GM23338 (cell line): ENCODE data around the gene AK4. TPM values are rescaled to one million over a fixed set of nuclear protein-coding genes. Genes with fewer than 3 reads are reported as not detected.

Experiments used
- ATAC-seq: fragments of 200-7000 bp; cut with Tn5 transposase; 3 replicates; pipeline ENCODE4 v1.9.1; 2020
- DNase-seq: peaks from one replicate; pipeline ENCODE4 v3.0.0-alpha.2; 2015; ENCODE audit warnings: low spot score
- H2AFZ ChIP-seq: fragments of 200-600 bp; sonication (generic); 2 replicates; pipeline ENCODE4 v1.8.0; 2016; ENCODE audit warnings: antibody characterized with exemption, mild to moderate bottlenecking, moderate library complexity
- H3F3A ChIP-seq: fragments of 200-600 bp; sonication (generic); replicated peaks from 2 replicates; pipeline ENCODE4 v1.8.0; 2017; ENCODE audit warnings: antibody characterized with exemption, mixed run types, low read depth
- H3K27ac ChIP-seq: fragments of 200-600 bp; sonication (generic); 2 replicates; pipeline ENCODE4 v1.6.1; 2016; ENCODE audit warnings: low read depth
- H3K27me3 ChIP-seq: fragments of 200-600 bp; sonication (generic); 2 replicates; pipeline ENCODE4 v1.8.0; 2016; ENCODE audit warnings: mild to moderate bottlenecking, mixed run types, moderate library complexity; ENCODE audit not compliant: insufficient read depth
- H3K36me3 ChIP-seq: fragments of 200-600 bp; sonication (generic); 2 replicates; pipeline ENCODE4 v1.8.0; 2016; ENCODE audit warnings: mild to moderate bottlenecking; ENCODE audit not compliant: insufficient read depth
- H3K4me1 ChIP-seq: fragments of 200-600 bp; sonication (generic); 2 replicates; pipeline ENCODE4 v1.8.0; 2016; ENCODE audit warnings: mild to moderate bottlenecking, moderate library complexity; ENCODE audit not compliant: insufficient read depth
- H3K4me2 ChIP-seq: fragments of 200-600 bp; sonication (generic); 2 replicates; pipeline ENCODE4 v1.7.1; 2017; ENCODE audit warnings: mixed run types
- H3K4me3 ChIP-seq: fragments of 200-600 bp; sonication (generic); 2 replicates; pipeline ENCODE4 v1.6.1; 2016; ENCODE audit warnings: mixed run types
- H3K79me2 ChIP-seq: fragments of 200-600 bp; sonication (generic); replicated peaks from 2 replicates; pipeline ENCODE4 v1.8.0; 2017; ENCODE audit warnings: mild to moderate bottlenecking; ENCODE audit not compliant: insufficient read depth
- H3K9me2 ChIP-seq: fragments of 200-600 bp; sonication (generic); 2 replicates; pipeline ENCODE4 v1.8.0; 2017; ENCODE audit not compliant: insufficient read depth
- H4K20me1 ChIP-seq: fragments of 200-600 bp; sonication (generic); replicated peaks from 2 replicates; pipeline ENCODE4 v1.8.0; 2017; ENCODE audit warnings: mild to moderate bottlenecking; ENCODE audit not compliant: insufficient read depth
- H3K27ac Mint-ChIP-seq: 2 replicates; pipeline ENCODE4 v1.8.0; 2020; ENCODE audit warnings: inconsistent platforms, mild to moderate bottlenecking, moderate library complexity, mixed read lengths
- H3K27me3 Mint-ChIP-seq: 3 replicates; pipeline ENCODE4 v1.8.0; 2022; ENCODE audit warnings: low read depth, mild to moderate bottlenecking, moderate library complexity, mixed read lengths, inconsistent platforms; ENCODE audit not compliant: insufficient read depth, poor library complexity
- H3K36me3 Mint-ChIP-seq: 3 replicates; pipeline ENCODE4 v1.8.0; 2021; ENCODE audit warnings: low read depth, mild to moderate bottlenecking, inconsistent platforms, moderate library complexity, mixed read lengths
- H3K4me1 Mint-ChIP-seq: 3 replicates; pipeline ENCODE4 v1.8.0; 2020; ENCODE audit warnings: mild to moderate bottlenecking, inconsistent platforms, mixed read lengths
- H3K4me3 Mint-ChIP-seq: 3 replicates; pipeline ENCODE4 v1.8.0; 2021; ENCODE audit warnings: moderate library complexity, mild to moderate bottlenecking, inconsistent platforms, mixed read lengths
- H3K9me3 Mint-ChIP-seq: 3 replicates; pipeline ENCODE4 v1.8.0; 2020; ENCODE audit warnings: moderate library complexity, mild to moderate bottlenecking, inconsistent platforms, mixed read lengths
- CTCF ChIP-seq, 2 experiments: fragments of 200-600 bp in 1 of 2; sonication (generic) in 1 of 2; conservative IDR thresholded peaks; 2 replicates each; pipeline versions ENCODE4 v1.5.1 to v1.6.1; 2016 to 2017; ENCODE audit warnings: antibody characterized with exemption in 2 of 2, low read depth in 2 of 2, mild to moderate bottlenecking in 2 of 2, moderate library complexity in 1 of 2
- ETS1 ChIP-seq: IDR thresholded peaks from 2 replicates; pipeline ENCODE4 v1.6.1; 2016; ENCODE audit warnings: antibody characterized with exemption
- EZH2phosphoT487 ChIP-seq: fragments of 200-600 bp; sonication (generic); IDR thresholded peaks from one replicate; pipeline ENCODE4 v1.8.1; 2018; ENCODE audit warnings: antibody characterized with exemption; ENCODE audit not compliant: unreplicated experiment
- JUNB ChIP-seq: IDR thresholded peaks from one replicate; pipeline ENCODE4 v1.6.1; 2016; ENCODE audit warnings: antibody characterized with exemption; ENCODE audit not compliant: unreplicated experiment
- NANOG ChIP-seq: IDR thresholded peaks from 2 replicates; pipeline ENCODE4 v1.6.1; 2016; ENCODE audit warnings: antibody characterized with exemption, borderline replicate concordance
- ZNF331 ChIP-seq: fragments of 250-450 bp; sonication (Bioruptor Pico); IDR thresholded peaks from 2 replicates; pipeline ENCODE4 v1.5.0; 2020; ENCODE audit warnings: low read depth, mild to moderate bottlenecking, moderate library complexity
- polyA plus RNA-seq: library from polyadenylated mRNA; unstranded; fragments of >200 nt; fragmentation: Nextera tagmentation; extraction: Ambion mirVana; gene quantifications from 2 replicates; pipeline ENCODE4 v1.2.1, GENCODE V29; 2016
- total RNA-seq: library from RNA; depleted of rRNA; stranded (reverse); fragments of >200 nt; shearing (Covaris generic); gene quantifications from 2 replicates; pipeline ENCODE4 v1.2.3, GENCODE V29; 2014
- TF ChIP-seq, protein P1 (sequence below): IDR thresholded peaks from one replicate; pipeline ENCODE4 v1.6.1; 2018; ENCODE audit warnings: antibody characterized with exemption; ENCODE audit not compliant: unreplicated experiment

Gene AK4
- total and polyA plus RNA-seq, 2 experiments from 2014 or later, result 123 to 127 TPM

GRCh38 chr1:65189576-65190115 lies 41.6 kb downstream of the AK4 start (continued):
- TF ChIP-seq, protein P1, sequence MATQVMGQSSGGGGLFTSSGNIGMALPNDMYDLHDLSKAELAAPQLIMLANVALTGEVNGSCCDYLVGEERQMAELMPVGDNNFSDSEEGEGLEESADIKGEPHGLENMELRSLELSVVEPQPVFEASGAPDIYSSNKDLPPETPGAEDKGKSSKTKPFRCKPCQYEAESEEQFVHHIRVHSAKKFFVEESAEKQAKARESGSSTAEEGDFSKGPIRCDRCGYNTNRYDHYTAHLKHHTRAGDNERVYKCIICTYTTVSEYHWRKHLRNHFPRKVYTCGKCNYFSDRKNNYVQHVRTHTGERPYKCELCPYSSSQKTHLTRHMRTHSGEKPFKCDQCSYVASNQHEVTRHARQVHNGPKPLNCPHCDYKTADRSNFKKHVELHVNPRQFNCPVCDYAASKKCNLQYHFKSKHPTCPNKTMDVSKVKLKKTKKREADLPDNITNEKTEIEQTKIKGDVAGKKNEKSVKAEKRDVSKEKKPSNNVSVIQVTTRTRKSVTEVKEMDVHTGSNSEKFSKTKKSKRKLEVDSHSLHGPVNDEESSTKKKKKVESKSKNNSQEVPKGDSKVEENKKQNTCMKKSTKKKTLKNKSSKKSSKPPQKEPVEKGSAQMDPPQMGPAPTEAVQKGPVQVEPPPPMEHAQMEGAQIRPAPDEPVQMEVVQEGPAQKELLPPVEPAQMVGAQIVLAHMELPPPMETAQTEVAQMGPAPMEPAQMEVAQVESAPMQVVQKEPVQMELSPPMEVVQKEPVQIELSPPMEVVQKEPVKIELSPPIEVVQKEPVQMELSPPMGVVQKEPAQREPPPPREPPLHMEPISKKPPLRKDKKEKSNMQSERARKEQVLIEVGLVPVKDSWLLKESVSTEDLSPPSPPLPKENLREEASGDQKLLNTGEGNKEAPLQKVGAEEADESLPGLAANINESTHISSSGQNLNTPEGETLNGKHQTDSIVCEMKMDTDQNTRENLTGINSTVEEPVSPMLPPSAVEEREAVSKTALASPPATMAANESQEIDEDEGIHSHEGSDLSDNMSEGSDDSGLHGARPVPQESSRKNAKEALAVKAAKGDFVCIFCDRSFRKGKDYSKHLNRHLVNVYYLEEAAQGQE, result no peak
- TF ChIP-seq ZNF331, result no peak
- TF ChIP-seq CTCF (conservative IDR thresholded peaks at IDR 0.05; ENCODE audit: low read depth in 2 of 2), result no peak
- TF ChIP-seq NANOG, result no peak
- no peak for TF ChIP-seq EZH2phosphoT487
- no peak for TF ChIP-seq JUNB

DNA sequence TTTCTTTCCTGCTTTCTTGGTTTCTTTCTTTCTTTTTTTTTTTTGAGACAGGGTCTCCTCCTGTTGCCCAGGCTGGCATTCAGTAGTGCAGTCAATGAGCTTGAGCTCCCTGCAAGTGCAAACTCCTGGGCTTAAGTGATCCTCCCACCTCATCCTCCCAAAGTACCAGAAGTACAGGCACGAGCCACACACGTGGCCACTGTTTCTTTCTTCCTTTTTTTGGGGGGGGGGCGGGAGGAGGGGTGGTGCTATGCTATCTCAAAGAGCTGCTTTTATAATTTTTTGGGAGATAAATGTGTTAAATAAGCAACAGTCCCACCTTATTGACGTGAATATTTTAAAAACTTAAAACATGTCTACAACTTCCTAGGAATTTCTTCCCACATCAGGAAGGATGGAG lies 42.2 kb downstream of the AK4 start:
- no peak for TF ChIP-seq CTCF (conservative IDR thresholded peaks at IDR 0.05; ENCODE audit: low read depth in 2 of 2)
- no peak for TF ChIP-seq ETS1
- TF ChIP-seq, protein P1, result no peak
- Histone ChIP-seq H3K27ac (no peak overlapping the region), H4K20me1 (no peaks in the 10 kb centered on the region; the same call in 1 of the 2 replicates), H3K4me2 (no peak overlapping the region), H3K4me1 (no peaks in the 10 kb centered on the region), H2AFZ (no peak overlapping the region), H3K9me2 (peaks cover 3% of the 10 kb centered on the region; the same call in 1 of the 2 replicates), H3K27me3 (no peaks in the 10 kb centered on the region), H3K36me3 (peaks cover 10% of the 10 kb centered on the region; the same call in 1 of the 2 replicates), H3F3A (no peaks in the 10 kb centered on the region), H3K79me2 (peaks cover 66% of the 10 kb centered on the region), H3K4me3 (no peak overlapping the region)
- Mint-ChIP-seq H3K4me3 (no peak overlapping the region), H3K27ac (no peak overlapping the region; the same call in 1 of the 2 replicates), H3K36me3 (peaks cover 45% of the 10 kb centered on the region), H3K27me3 (no peaks in the 10 kb centered on the region), H3K4me1 (peaks cover 12% of the 10 kb centered on the region), H3K9me3 (no peaks in the 10 kb centered on the region; the same call in 2 of the 3 replicates)
- ATAC-seq (no peak), DNase-seq (no peak)
